Gastroesophageal sphincter (tissue), 3 donors: ENCODE results near the gene COL5A2.

ENCODE experiments used
- CTCF ChIP-seq, 4 experiments: fragments of 200-600 bp in 2 of 4; fragments of 450-650 bp in 2 of 4; sonication (generic) in 1 of 4; IDR thresholded peaks; one replicate each; pipeline ENCODE4 v1.5.1; 2017 to 2019; ENCODE audit warnings: antibody characterized with exemption in 4 of 4, mild to moderate bottlenecking in 2 of 4, moderate library complexity in 2 of 4
- EP300 ChIP-seq: sonication (generic); formaldehyde crosslinking; IDR thresholded peaks from one replicate; pipeline ENCODE4 v1.6.1; 2017; ENCODE audit warnings: antibody characterized with exemption, mild to moderate bottlenecking
- POLR2A ChIP-seq, 2 donors: fragments of 450-650 bp; IDR thresholded peaks; one replicate each; pipeline ENCODE4 v1.6.1; 2017; ENCODE audit warnings: antibody characterized with exemption in 2 of 2, mild to moderate bottlenecking in 2 of 2, moderate library complexity in 1 of 2
- POLR2AphosphoS5 ChIP-seq: sonication (generic); formaldehyde crosslinking; IDR thresholded peaks from one replicate; pipeline ENCODE4 v1.6.1; 2017; ENCODE audit warnings: antibody characterized with exemption

DNA sequence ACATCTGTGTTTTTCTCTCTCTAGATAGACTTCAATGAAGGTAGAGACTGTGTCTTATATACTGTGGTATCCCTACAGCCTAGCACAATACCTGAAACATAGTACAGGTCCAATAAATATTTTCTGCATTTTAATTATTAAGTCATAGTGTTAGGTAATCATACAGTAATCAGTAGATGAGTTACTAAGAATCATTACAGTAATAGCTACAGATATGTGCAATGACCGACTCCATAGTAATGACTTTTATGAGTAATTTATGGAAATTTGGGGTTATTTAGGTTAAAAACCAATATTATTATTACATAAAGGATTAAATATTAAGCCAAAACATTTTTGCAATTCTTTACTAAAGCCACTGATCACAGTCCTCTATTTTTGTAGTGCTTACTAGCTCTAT lies 21.6 kb downstream of the COL5A2 start:
- TF ChIP-seq CTCF (IDR thresholded peaks at IDR 0.05) (no peak), POLR2AphosphoS5 (no peak), POLR2A (IDR thresholded peaks at IDR 0.05) (no peak), EP300 (no peak)
